HUES6 (cell line): Measurements from ENCODE around the gene GAK.
"Not testable (repeated sequence)": the region's sequence is repeated elsewhere in the genome, so short reads cannot be mapped to it uniquely, and the experiment has no call there.

Experiments used
- H3K27ac ChIP-seq: 2 replicates; pipeline ENCODE4 v1.7.0; 2013; ENCODE audit warnings: low read depth, mild to moderate bottlenecking, low read length, inconsistent platforms
- H3K27me3 ChIP-seq: 2 replicates; pipeline ENCODE4 v1.6.1; 2013; ENCODE audit warnings: low read length; ENCODE audit not compliant: control insufficient read depth, insufficient read depth
- H3K36me3 ChIP-seq: 2 replicates; pipeline ENCODE4 v1.6.1; 2013; ENCODE audit warnings: low read length; ENCODE audit not compliant: control insufficient read depth, insufficient read depth
- H3K4me1 ChIP-seq: 2 replicates; pipeline ENCODE4 v1.6.1; 2013; ENCODE audit warnings: low read length; ENCODE audit not compliant: control insufficient read depth, insufficient read depth
- H3K4me3 ChIP-seq: 2 replicates; pipeline ENCODE4 v1.5.1; 2013; ENCODE audit warnings: low read depth, low read length
- H3K9ac ChIP-seq: one replicate; pipeline ENCODE4 v1.6.1; 2013; ENCODE audit warnings: mild to moderate bottlenecking, low read length
- H3K9me3 ChIP-seq: 2 replicates; pipeline ENCODE4 v1.6.1; 2013; ENCODE audit warnings: low read depth, low read length; ENCODE audit not compliant: control insufficient read depth, insufficient read depth

GAK gene

DNA sequence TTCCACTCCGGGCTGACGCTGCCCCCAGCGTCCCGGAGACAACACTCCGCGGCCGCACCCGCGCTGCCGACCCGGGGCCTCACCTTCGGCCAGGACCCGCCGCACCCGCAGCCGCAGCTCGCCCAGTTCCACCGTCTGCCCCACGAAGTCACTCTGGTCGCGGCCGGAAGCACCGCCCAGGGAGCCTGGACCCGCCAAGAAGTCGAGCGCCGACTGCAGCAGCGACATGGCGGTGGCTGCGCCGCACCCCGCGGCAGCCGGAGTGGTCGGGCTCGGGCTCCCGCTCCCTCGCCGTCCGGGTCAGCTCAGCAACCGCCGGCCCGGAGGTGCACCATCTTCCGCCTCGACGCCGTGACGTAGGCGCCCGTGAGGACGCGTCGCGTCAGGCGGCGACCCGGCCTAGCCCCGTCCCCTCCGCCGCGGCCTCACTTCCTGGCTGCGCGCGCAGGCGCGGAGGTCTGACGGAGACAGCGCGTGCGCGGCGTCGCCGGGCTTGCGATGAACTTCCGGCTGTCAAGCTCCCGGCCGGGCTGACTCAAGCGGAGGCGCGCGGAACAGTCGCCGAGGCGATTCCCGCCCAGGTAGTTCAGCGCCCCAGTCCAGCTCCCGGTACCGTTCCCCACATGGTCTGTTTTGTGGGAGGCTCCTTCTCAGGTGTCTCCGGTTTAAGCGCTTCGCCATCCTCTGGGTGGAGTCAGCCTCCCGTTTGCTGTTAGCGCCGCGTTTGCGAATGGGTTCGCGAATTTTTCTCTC lies at the start of gene GAK, which contains the start of gene TMEM175:
Gene GAK, minus strand, starts transcription at position 357 of the 753 bp plus-strand sequence. Its CDS starts 129 bp downstream, at position 228.
Gene TMEM175, plus strand, starts transcription at position 501 of the 753 bp plus-strand sequence. CDS start 15,280 bp downstream, outside the sequence.
- H3K4me3 ChIP-seq: peak within 1 kb of the TSS; percentile 96
- peak within 1 kb of the TSS; percentile 99 for H3K9ac ChIP-seq
- H3K36me3 ChIP-seq: no peaks in the 10 kb centered on the region
- H3K27ac ChIP-seq: peak within 1 kb of the TSS; percentile 88
- H3K4me1 ChIP-seq: peaks cover 12% of the 10 kb centered on the region
- H3K27me3 ChIP-seq: no peaks in the 10 kb centered on the region
- no peaks in the 10 kb centered on the region for H3K9me3 ChIP-seq

- H3K27me3 ChIP-seq: peaks cover 14% of the 10 kb centered on the region
- H3K9ac ChIP-seq: no peak overlapping the region
- no peak overlapping the region for H3K27ac ChIP-seq
- H3K4me1 ChIP-seq: peaks cover 11% of the 10 kb centered on the region; the same call in 1 of the 2 replicates
- no peaks in the 10 kb centered on the region for H3K36me3 ChIP-seq
- H3K4me3 ChIP-seq: no peak overlapping the region
- peaks cover 5% of the 10 kb centered on the region for H3K9me3 ChIP-seq
Measured at GRCh38 chr4:978957-979701, 47.0 kb upstream of the GAK start.

- H3K9me3 ChIP-seq, H3K36me3 ChIP-seq, H3K27ac ChIP-seq, H3K4me3 ChIP-seq, H3K9ac ChIP-seq: not testable (repeated sequence)
- Histone ChIP-seq H3K4me1 (peaks cover 19% of the 10 kb centered on the region; the same call in 1 of the 2 replicates), H3K27me3 (peaks cover 40% of the 10 kb centered on the region)
Measured at GRCh38 chr4:976016-976415, 43.9 kb upstream of the GAK start.

GRCh38 chr4:974668-975067 lies 42.6 kb upstream of the GAK start:
- peaks cover 46% of the 10 kb centered on the region for H3K27me3 ChIP-seq
- no peak overlapping the region for H3K27ac ChIP-seq

GRCh38 chr4:973431-974397 lies 41.6 kb upstream of the GAK start, which contains the start of gene DGKQ:
TSS of gene DGKQ (minus strand) at chr4:973569. CDS start at chr4:973482, 87 bp downstream.
- H3K4me3 ChIP-seq: peak within 1 kb of the TSS; percentile 87
- peaks cover 23% of the 10 kb centered on the region; the same call in 1 of the 2 replicates for H3K4me1 ChIP-seq
- no peaks in the 10 kb centered on the region for H3K36me3 ChIP-seq
- H3K27me3 ChIP-seq: peaks cover 53% of the 10 kb centered on the region
- H3K27ac ChIP-seq: no peak within 1 kb of the TSS
- H3K9ac ChIP-seq: peak within 1 kb of the TSS; percentile 53
- H3K9me3 ChIP-seq: peaks cover 5% of the 10 kb centered on the region

More at GRCh38 chr4:974668-975067, 42.6 kb upstream of the GAK start:
- Histone ChIP-seq H3K9ac (no peak overlapping the region), H3K4me1 (peaks cover 26% of the 10 kb centered on the region; the same call in 1 of the 2 replicates), H3K9me3 (peaks cover 5% of the 10 kb centered on the region), H3K4me3 (no peak overlapping the region), H3K36me3 (no peaks in the 10 kb centered on the region)

GRCh38 chr4:972651-973424 lies 40.7 kb upstream of the GAK start:
- Histone ChIP-seq H3K27ac (no peak overlapping the region), H3K9ac (peak overlapping the region; percentile 53), H3K4me3 (peak overlapping the region; percentile 87), H3K36me3 (no peaks in the 10 kb centered on the region), H3K4me1 (peaks cover 29% of the 10 kb centered on the region), H3K9me3 (peaks cover 5% of the 10 kb centered on the region), H3K27me3 (peaks cover 60% of the 10 kb centered on the region)

- peaks cover 5% of the 10 kb centered on the region for H3K9me3 ChIP-seq
- peaks cover 70% of the 10 kb centered on the region for H3K27me3 ChIP-seq
- no peaks in the 10 kb centered on the region for H3K36me3 ChIP-seq
- H3K9ac ChIP-seq: no peak overlapping the region
- H3K4me1 ChIP-seq: peaks cover 29% of the 10 kb centered on the region
- H3K27ac ChIP-seq: no peak overlapping the region
- peak overlapping the region; percentile 87 for H3K4me3 ChIP-seq
Measured at GRCh38 chr4:971666-972500, 39.8 kb upstream of the GAK start.

DNA sequence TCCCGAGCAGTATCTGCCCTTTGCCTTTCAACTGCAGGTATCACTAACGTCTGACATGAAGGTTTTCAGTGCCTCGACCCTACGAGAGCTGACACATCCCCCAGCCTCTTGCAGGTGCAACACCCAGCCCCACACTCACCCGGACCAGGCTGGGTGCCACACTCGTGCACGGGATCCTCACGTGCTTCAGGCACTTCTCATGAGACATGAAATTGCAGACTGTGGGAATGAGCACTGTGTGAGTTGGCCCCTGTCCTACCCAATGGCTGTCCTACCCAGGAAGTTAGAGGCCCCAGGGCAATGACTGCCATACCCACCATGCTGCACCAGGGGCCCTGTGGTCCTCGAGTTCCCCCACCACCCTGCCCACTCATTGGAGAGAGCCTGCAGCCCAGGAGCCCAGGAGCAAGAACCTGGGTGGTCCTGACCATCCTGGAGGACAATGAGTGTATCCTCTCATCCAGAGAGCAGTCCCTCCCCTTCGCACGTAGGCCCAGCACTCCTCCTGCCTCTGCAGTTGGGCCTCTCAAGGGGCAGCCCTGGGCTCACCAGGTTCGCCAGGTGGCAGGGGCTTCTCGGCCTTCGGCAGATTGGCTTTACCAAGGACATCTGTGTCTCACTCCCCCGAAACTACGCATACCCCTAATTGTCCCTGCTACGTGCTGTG lies 38.9 kb upstream of the GAK start:
- Histone ChIP-seq H3K9ac (no peak overlapping the region), H3K9me3 (peaks cover 5% of the 10 kb centered on the region), H3K27me3 (peaks cover 78% of the 10 kb centered on the region), H3K36me3 (0 out of 2 replicates have a peak, but pooled peaks cover 3% of the 10 kb centered on the region), H3K4me3 (no peak overlapping the region), H3K27ac (no peak overlapping the region), H3K4me1 (peaks cover 29% of the 10 kb centered on the region)
